ENCODE measurements around the gene SCEL.
"Not testable (repeated sequence)": the region's sequence is repeated elsewhere in the genome, so short reads cannot be mapped to it uniquely, and the experiment has no call there.

The SCEL gene

DNA sequence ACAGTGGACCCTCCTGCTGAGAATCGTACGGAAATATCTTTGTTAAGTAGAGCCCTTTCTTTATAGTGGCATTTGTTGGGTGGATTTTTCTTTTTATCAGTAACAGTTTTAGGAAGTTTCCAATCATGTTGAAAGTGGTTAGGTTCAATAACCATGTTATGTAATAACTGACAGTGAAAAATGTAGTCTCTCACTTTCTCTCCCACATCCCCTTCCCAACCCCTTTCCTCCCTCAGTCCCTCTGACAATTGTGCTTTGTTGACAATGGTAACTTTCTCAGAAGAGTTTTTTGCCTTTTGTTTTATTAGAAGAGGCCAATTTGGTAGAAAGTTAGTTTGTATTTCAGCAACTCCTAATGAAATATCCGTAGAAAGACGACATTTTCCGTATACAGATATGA is 84.1 kb downstream of the SCEL start:
- DNase-seq (ENCODE audit: insufficient read length, low spot score) (no peak), FAIRE-seq (no peak)
- TF ChIP-seq SPI1 (IDR thresholded peaks at IDR 0.05; ENCODE audit: low read depth, low read length) (no peak), POLR2A (IDR thresholded peaks at IDR 0.05; ENCODE audit: low read depth, low read length) (no peak), PAX5 (IDR thresholded peaks at IDR 0.05; ENCODE audit: insufficient read depth, low read length, severe bottlenecking) (no peak), TAF1 (IDR thresholded peaks at IDR 0.05; ENCODE audit: low read depth, low read length) (no peak), POLR2AphosphoS5 (IDR thresholded peaks at IDR 0.05; ENCODE audit: low read depth, low read length) (no peak), POU2F2 (IDR thresholded peaks at IDR 0.05; ENCODE audit: low read depth, low read length) (no peak)

- no peak for FAIRE-seq
- TF ChIP-seq PAX5 (IDR thresholded peaks at IDR 0.05; ENCODE audit: insufficient read depth, low read length, severe bottlenecking) (no peak), SPI1 (IDR thresholded peaks at IDR 0.05; ENCODE audit: low read depth, low read length) (no peak), POLR2A (IDR thresholded peaks at IDR 0.05; ENCODE audit: low read depth, low read length) (no peak), POU2F2 (IDR thresholded peaks at IDR 0.05; ENCODE audit: low read depth, low read length) (no peak), POLR2AphosphoS5 (IDR thresholded peaks at IDR 0.05; ENCODE audit: low read depth, low read length) (no peak), TAF1 (IDR thresholded peaks at IDR 0.05; ENCODE audit: low read depth, low read length) (no peak)
- DNase-seq (ENCODE audit: insufficient read length, low spot score), result no peak
These were observed 84.6 kb downstream of the SCEL start for GRCh38 chr13:77620138-77620537.

GRCh38 chr13:77623806-77624205 is 88.3 kb downstream of the SCEL start:
- no peak for FAIRE-seq
- TF ChIP-seq POU2F2 (IDR thresholded peaks at IDR 0.05; ENCODE audit: low read depth, low read length) (no peak), POLR2A (IDR thresholded peaks at IDR 0.05; ENCODE audit: low read depth, low read length) (no peak), POLR2AphosphoS5 (IDR thresholded peaks at IDR 0.05; ENCODE audit: low read depth, low read length) (no peak), SPI1 (IDR thresholded peaks at IDR 0.05; ENCODE audit: low read depth, low read length) (no peak), TAF1 (IDR thresholded peaks at IDR 0.05; ENCODE audit: low read depth, low read length) (no peak), PAX5 (IDR thresholded peaks at IDR 0.05; ENCODE audit: insufficient read depth, low read length, severe bottlenecking) (no peak)
- no peak for DNase-seq (ENCODE audit: insufficient read length, low spot score)

GRCh38 chr13:77628170-77628569 is 92.7 kb downstream of the SCEL start:
- DNase-seq (ENCODE audit: insufficient read length, low spot score), result no peak
- FAIRE-seq, result no peak
- no peak for TF ChIP-seq POLR2A (IDR thresholded peaks at IDR 0.05; ENCODE audit: low read depth, low read length)
- TF ChIP-seq TAF1 (IDR thresholded peaks at IDR 0.05; ENCODE audit: low read depth, low read length), result no peak
- no peak for TF ChIP-seq PAX5 (IDR thresholded peaks at IDR 0.05; ENCODE audit: insufficient read depth, low read length, severe bottlenecking)
- TF ChIP-seq SPI1 (IDR thresholded peaks at IDR 0.05; ENCODE audit: low read depth, low read length), result no peak
- TF ChIP-seq POLR2AphosphoS5 (IDR thresholded peaks at IDR 0.05; ENCODE audit: low read depth, low read length), result no peak
- TF ChIP-seq POU2F2 (IDR thresholded peaks at IDR 0.05; ENCODE audit: low read depth, low read length), result no peak

DNA sequence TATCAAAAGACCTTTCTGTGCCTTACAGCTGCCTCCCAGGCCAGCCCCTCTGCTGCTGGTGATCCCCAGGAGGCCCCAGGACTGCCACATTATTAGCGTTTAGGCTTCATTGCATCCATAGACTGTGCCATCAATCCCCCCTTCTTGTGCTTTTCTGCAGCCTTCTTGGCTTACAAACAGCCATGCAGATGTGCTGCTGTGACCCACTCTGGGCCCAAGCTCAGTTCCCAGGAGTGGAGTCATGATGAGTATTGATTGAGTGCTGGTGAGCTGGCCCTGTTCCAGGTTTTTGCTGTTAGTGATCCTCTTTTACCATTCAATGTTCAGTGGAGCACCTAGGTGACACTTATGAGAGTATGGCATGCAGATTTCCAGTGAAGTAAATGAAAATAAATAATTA is 102.1 kb downstream of the SCEL start:
- TF ChIP-seq POU2F2 (IDR thresholded peaks at IDR 0.05; ENCODE audit: low read depth, low read length), result no peak
- no peak for TF ChIP-seq POLR2AphosphoS5 (IDR thresholded peaks at IDR 0.05; ENCODE audit: low read depth, low read length)
- TF ChIP-seq TAF1 (IDR thresholded peaks at IDR 0.05; ENCODE audit: low read depth, low read length), result no peak
- no peak for TF ChIP-seq POLR2A (IDR thresholded peaks at IDR 0.05; ENCODE audit: low read depth, low read length)
- no peak for TF ChIP-seq SPI1 (IDR thresholded peaks at IDR 0.05; ENCODE audit: low read depth, low read length)
- TF ChIP-seq PAX5 (IDR thresholded peaks at IDR 0.05; ENCODE audit: insufficient read depth, low read length, severe bottlenecking), result no peak
- FAIRE-seq (no peak), DNase-seq (ENCODE audit: insufficient read length, low spot score) (no peak)

DNA sequence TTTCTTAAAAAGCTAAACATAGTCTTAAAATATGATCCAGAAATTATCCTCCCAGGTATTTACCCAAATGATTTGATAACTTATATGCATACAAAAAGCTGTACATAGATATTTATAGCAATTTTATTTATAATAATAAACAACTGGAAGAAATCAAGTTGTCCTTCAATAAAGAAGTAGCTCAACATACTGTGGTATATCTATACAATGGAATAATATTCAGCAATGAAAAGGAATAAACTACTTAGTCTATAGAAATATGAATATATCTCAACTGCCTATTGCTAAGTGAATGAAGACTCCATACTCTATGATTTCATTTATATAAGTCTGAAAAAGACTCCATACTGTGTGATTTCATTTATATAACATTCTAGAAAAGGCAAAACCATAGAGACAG is 114.9 kb downstream of the SCEL start:
- TF ChIP-seq SPI1 (IDR thresholded peaks at IDR 0.05; ENCODE audit: low read depth, low read length) (no peak), PAX5 (IDR thresholded peaks at IDR 0.05; ENCODE audit: insufficient read depth, low read length, severe bottlenecking) (no peak), POLR2A (IDR thresholded peaks at IDR 0.05; ENCODE audit: low read depth, low read length) (no peak), POU2F2 (IDR thresholded peaks at IDR 0.05; ENCODE audit: low read depth, low read length) (no peak), TAF1 (IDR thresholded peaks at IDR 0.05; ENCODE audit: low read depth, low read length) (no peak), POLR2AphosphoS5 (IDR thresholded peaks at IDR 0.05; ENCODE audit: low read depth, low read length) (no peak)
- FAIRE-seq, result no peak
- no peak for DNase-seq (ENCODE audit: insufficient read length, low spot score)

DNA sequence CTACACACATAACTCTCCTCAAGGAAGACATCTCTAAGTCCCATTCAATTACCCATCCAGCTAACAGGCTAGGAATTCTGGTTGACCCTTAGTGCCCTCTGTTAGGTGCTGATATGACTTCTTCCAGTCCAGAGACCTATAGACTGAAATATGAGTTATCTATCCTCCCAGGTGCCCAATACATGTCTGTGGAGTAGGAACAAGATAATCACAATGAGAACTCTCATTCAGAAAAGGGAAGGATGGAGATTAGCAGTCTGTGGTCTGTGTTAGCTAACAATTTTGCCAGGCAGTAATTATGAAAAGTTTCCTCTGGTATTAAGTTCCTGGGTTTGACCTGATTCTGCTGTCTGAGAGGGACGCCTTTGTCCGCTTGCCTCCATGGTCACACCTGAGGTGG is 117.8 kb downstream of the SCEL start:
- FAIRE-seq, result no peak
- DNase-seq (ENCODE audit: insufficient read length, low spot score), result no peak
- TF ChIP-seq POLR2A (IDR thresholded peaks at IDR 0.05; ENCODE audit: low read depth, low read length) (no peak), SPI1 (IDR thresholded peaks at IDR 0.05; ENCODE audit: low read depth, low read length) (no peak), POU2F2 (IDR thresholded peaks at IDR 0.05; ENCODE audit: low read depth, low read length) (no peak), POLR2AphosphoS5 (IDR thresholded peaks at IDR 0.05; ENCODE audit: low read depth, low read length) (no peak), TAF1 (IDR thresholded peaks at IDR 0.05; ENCODE audit: low read depth, low read length) (no peak), PAX5 (IDR thresholded peaks at IDR 0.05; ENCODE audit: insufficient read depth, low read length, severe bottlenecking) (no peak)

- not testable (repeated sequence) for DNase-seq (ENCODE audit: insufficient read length, low spot score); FAIRE-seq
These were observed 124.5 kb downstream of the SCEL start for GRCh38 chr13:77660016-77660415.

DNA sequence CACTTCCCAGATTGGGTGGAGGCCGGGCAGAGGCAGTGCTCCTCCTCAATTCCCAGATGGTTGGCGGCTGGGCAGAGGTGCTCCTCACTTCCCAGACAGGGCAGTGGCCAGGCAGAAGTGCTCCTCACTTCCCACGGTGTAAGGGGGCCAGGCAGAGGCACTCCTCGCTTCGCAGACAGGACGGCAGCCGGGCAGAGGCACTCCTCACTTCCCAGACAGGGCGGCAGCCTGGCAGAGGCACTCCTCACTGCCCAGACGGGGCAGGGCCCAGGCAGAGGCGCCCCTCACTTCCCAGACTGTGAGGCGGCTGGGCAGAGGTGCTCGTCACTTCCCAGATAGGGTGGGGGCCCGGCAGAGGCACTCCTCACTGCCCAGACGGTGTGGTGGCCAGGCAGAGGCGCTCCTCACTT is 125.3 kb downstream of the SCEL start:
- TF ChIP-seq POLR2A (IDR thresholded peaks at IDR 0.05; ENCODE audit: low read depth, low read length), result no peak
- no peak for TF ChIP-seq SPI1 (IDR thresholded peaks at IDR 0.05; ENCODE audit: low read depth, low read length)
- no peak for TF ChIP-seq POLR2AphosphoS5 (IDR thresholded peaks at IDR 0.05; ENCODE audit: low read depth, low read length)
- no peak for TF ChIP-seq TAF1 (IDR thresholded peaks at IDR 0.05; ENCODE audit: low read depth, low read length)
- TF ChIP-seq PAX5 (IDR thresholded peaks at IDR 0.05; ENCODE audit: insufficient read depth, low read length, severe bottlenecking), result no peak
- TF ChIP-seq POU2F2 (IDR thresholded peaks at IDR 0.05; ENCODE audit: low read depth, low read length), result no peak
- DNase-seq (ENCODE audit: insufficient read length, low spot score) (no peak), FAIRE-seq (no peak)

DNA sequence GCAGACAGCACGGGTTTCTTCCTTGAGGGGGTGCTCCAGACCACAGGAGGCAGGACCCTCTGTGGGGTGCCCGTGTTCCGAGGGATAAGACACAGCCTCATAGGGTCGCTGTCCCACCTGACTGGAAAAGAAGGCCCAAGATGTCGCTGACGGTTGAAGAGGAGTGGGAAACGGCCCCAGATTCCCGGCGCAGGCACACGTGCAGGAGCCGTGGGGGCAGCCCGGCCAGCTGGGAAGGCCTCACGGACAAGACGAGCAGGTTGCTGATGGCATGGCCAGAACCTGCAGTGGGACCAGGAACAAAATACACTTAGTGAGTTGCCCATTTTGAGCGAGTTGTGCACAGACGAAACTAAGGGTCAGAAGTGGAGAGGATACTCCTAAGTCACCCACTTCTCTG is 126.8 kb downstream of the SCEL start:
- not testable (repeated sequence) for DNase-seq (ENCODE audit: insufficient read length, low spot score); FAIRE-seq

- not testable (repeated sequence) for FAIRE-seq
These were observed 127.3 kb downstream of the SCEL start for GRCh38 chr13:77662831-77663230.

More at GRCh38 chr13:77662831-77663230, 127.3 kb downstream of the SCEL start:
- not testable (repeated sequence) for DNase-seq (ENCODE audit: insufficient read length, low spot score)

Data from GM12891 (cell line).